Measurements from ENCODE around the gene RANGRF.

DNA sequence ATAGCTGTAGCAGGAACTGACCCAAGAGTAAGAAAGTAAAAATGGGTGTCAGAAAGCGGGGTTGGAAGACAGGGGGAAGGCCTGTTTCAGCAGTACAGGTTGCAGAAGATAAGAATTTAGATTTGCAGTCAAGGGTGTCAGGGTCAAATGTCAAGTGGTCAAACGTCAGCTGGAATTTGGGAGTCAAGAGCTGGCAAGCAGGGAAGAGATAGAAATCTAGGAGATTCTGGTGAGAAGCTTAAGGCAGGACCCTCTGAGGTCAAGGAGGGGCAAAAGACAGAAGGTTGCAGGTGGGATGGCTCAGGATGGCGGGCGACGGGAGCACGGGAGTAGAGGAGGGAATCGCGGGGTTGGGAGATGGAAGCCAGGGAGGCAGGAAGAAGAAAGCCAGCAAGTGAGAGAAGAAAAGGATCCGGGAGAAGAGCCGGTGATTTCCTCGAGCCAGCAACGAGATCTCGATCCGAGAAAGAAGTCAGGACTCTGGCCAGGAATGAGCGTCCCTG, 6.4 kb downstream of the RANGRF start:
- TF ChIP-seq, protein P1, sequence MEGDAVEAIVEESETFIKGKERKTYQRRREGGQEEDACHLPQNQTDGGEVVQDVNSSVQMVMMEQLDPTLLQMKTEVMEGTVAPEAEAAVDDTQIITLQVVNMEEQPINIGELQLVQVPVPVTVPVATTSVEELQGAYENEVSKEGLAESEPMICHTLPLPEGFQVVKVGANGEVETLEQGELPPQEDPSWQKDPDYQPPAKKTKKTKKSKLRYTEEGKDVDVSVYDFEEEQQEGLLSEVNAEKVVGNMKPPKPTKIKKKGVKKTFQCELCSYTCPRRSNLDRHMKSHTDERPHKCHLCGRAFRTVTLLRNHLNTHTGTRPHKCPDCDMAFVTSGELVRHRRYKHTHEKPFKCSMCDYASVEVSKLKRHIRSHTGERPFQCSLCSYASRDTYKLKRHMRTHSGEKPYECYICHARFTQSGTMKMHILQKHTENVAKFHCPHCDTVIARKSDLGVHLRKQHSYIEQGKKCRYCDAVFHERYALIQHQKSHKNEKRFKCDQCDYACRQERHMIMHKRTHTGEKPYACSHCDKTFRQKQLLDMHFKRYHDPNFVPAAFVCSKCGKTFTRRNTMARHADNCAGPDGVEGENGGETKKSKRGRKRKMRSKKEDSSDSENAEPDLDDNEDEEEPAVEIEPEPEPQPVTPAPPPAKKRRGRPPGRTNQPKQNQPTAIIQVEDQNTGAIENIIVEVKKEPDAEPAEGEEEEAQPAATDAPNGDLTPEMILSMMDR (IDR thresholded peaks at IDR 0.05; ENCODE audit: low read depth, low read length) = no peak
- no peak for TF ChIP-seq EZH2phosphoT487 (IDR thresholded peaks at IDR 0.05; ENCODE audit: low read depth)

Data from OCI-LY3 (cell line).